Vagina (tissue), 2 donors: ENCODE results near the gene HMGCR.

Experiments used
- POLR2A ChIP-seq, 2 donors: fragments of 450-650 bp; IDR thresholded peaks; one replicate each; pipeline ENCODE4 v1.6.1; 2017; ENCODE audit warnings: antibody characterized with exemption in 2 of 2, mild to moderate bottlenecking in 2 of 2, moderate library complexity in 2 of 2
- POLR2AphosphoS5 ChIP-seq, 2 donors: sonication (generic); formaldehyde crosslinking; IDR thresholded peaks; one replicate each; pipeline ENCODE4 v1.9.0; 2017; ENCODE audit warnings: antibody characterized with exemption in 2 of 2, mild to moderate bottlenecking in 2 of 2, low read depth in 1 of 2; ENCODE audit not compliant: insufficient read depth in 1 of 2
- TF ChIP-seq, protein P1 (sequence below), 3 experiments: fragments of 450-650 bp in 2 of 3; fragments of 200-600 bp in 1 of 3; sonication (generic) in 1 of 3; IDR thresholded peaks; one replicate each; pipeline ENCODE4 v1.5.1; 2017 to 2019; ENCODE audit warnings: antibody characterized with exemption in 3 of 3, mild to moderate bottlenecking in 2 of 3, moderate library complexity in 2 of 3

DNA sequence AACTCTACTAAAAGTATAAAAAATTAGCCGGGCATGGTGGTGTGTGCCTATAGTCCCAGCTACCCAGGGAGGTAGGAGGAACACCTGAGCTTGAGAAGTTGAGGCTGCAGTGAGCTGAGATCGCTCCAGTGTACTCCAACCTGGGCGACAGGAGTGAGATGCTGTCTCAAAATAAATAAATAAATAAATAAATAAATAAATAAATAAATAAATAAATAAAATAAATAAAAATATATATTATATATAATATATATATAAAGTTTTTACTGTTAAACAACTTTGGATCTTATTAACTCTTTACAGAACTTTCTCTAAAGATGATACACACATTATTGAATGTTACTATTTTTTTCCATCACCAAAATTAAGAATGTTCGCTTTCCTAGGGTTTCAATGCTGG lies 38.4 kb downstream of the HMGCR start:
- TF ChIP-seq, protein P1, sequence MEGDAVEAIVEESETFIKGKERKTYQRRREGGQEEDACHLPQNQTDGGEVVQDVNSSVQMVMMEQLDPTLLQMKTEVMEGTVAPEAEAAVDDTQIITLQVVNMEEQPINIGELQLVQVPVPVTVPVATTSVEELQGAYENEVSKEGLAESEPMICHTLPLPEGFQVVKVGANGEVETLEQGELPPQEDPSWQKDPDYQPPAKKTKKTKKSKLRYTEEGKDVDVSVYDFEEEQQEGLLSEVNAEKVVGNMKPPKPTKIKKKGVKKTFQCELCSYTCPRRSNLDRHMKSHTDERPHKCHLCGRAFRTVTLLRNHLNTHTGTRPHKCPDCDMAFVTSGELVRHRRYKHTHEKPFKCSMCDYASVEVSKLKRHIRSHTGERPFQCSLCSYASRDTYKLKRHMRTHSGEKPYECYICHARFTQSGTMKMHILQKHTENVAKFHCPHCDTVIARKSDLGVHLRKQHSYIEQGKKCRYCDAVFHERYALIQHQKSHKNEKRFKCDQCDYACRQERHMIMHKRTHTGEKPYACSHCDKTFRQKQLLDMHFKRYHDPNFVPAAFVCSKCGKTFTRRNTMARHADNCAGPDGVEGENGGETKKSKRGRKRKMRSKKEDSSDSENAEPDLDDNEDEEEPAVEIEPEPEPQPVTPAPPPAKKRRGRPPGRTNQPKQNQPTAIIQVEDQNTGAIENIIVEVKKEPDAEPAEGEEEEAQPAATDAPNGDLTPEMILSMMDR (IDR thresholded peaks at IDR 0.05), result no peak
- no peak for TF ChIP-seq POLR2AphosphoS5 (IDR thresholded peaks at IDR 0.05; ENCODE audit: insufficient read depth in 1 of 2, low read depth in 1 of 2)
- no peak for TF ChIP-seq POLR2A (IDR thresholded peaks at IDR 0.05)
